ENCODE results near the gene KLK15.

- TF ChIP-seq ZFP3 (CRISPR knock-in tag; IDR thresholded peaks at IDR 0.05) (no peak), CSRNP3 (CRISPR knock-in tag; IDR thresholded peaks at IDR 0.05) (no peak)
These were observed 17.9 kb downstream of the KLK15 start for GRCh38 chr19:50815439-50815838.
